Measurements from ENCODE around the gene KREMEN1.

Gene KREMEN1

DNA sequence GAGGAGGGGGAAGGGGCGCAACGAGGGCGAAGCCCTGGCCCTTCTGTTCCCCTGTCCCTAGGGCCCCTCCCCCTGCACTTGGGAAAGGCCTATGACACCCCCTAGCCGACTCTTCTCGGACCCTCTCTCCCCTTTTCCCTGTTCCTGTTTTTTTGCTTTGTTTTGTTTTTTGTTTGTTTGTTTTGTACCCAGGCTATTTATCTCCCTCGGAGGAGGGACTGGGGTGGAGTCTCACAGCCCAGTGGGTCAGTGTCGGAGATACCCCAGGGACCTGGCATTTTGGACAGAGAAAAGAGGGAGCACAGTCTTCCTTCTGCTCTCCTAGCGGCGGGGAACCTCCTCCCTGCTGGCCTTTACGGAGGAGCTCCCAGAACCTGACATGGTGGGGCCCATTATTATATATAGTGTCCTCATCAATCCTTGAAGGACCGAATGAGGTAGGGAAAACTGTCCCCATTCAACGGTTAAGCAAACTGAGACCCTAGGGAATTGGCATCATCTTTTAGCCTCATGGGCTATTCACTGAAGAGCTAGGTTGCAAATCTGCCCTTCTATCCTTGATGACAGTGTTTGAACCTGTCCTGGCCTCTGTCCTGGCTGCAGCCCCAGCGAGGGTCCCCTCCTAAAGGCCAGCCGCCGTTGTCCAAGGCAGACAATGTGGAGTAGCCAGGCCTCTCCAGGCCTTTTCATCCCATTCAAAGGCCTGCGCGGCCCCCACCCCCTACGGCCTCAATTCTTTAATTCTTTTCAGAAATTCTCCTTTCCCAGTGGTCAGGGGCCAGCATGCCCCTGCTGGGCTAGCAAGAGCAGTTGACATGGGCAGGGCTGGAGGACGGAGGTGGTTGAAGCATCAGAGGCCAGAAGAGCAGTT, 133.8 kb downstream of the KREMEN1 start:
- H3K36me3 ChIP-seq (ENCODE audit: insufficient read depth, low read length) = no peaks in the 10 kb centered on the region
- no peaks in the 10 kb centered on the region for H3K9me3 ChIP-seq (ENCODE audit: low read depth, low read length)
- no peak overlapping the region for H3K27ac ChIP-seq
- H3K4me3 ChIP-seq = peak overlapping the region; percentile 64
- no peak for TF ChIP-seq POLR2AphosphoS5 (IDR thresholded peaks at IDR 0.05; ENCODE audit: borderline replicate concordance, low read depth, low read length)
- no peak for TF ChIP-seq FOXP2 (optimal IDR thresholded peaks at IDR 0.05; ENCODE audit: control extremely low read depth, extremely low read length, insufficient read depth)
- TF ChIP-seq EZH2 (IDR thresholded peaks at IDR 0.05) = no peak
- H3K9ac ChIP-seq (ENCODE audit: insufficient read length) = no peak overlapping the region
- DNase-seq (ENCODE audit: low read depth, low spot score) = no peak

DNA sequence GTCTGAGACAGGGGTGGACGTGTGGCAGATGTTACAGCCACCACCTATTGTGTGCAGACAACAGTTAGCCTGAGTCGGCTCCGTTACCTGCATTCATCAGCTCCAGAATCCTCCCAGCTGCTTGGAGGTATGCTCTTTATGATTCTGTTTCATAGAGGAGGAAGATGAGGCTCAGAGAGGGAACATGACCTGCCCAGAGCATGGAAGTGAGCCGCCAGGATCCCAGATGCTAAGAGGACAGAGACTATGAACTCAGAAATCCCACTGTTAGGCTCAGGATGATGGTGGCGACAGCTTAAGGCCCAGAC, 134.4 kb downstream of the KREMEN1 start:
- no peak for DNase-seq (ENCODE audit: low read depth, low spot score)
- Histone ChIP-seq H3K27ac (no peak overlapping the region), H3K4me3 (no peak overlapping the region), H3K9ac (ENCODE audit: insufficient read length) (no peak overlapping the region), H3K36me3 (ENCODE audit: insufficient read depth, low read length) (no peaks in the 10 kb centered on the region), H3K9me3 (ENCODE audit: low read depth, low read length) (no peaks in the 10 kb centered on the region)
- TF ChIP-seq FOXP2 (optimal IDR thresholded peaks at IDR 0.05; ENCODE audit: control extremely low read depth, extremely low read length, insufficient read depth) = no peak
- TF ChIP-seq POLR2AphosphoS5 (IDR thresholded peaks at IDR 0.05; ENCODE audit: borderline replicate concordance, low read depth, low read length) = no peak
- no peak for TF ChIP-seq EZH2 (IDR thresholded peaks at IDR 0.05)

DNA sequence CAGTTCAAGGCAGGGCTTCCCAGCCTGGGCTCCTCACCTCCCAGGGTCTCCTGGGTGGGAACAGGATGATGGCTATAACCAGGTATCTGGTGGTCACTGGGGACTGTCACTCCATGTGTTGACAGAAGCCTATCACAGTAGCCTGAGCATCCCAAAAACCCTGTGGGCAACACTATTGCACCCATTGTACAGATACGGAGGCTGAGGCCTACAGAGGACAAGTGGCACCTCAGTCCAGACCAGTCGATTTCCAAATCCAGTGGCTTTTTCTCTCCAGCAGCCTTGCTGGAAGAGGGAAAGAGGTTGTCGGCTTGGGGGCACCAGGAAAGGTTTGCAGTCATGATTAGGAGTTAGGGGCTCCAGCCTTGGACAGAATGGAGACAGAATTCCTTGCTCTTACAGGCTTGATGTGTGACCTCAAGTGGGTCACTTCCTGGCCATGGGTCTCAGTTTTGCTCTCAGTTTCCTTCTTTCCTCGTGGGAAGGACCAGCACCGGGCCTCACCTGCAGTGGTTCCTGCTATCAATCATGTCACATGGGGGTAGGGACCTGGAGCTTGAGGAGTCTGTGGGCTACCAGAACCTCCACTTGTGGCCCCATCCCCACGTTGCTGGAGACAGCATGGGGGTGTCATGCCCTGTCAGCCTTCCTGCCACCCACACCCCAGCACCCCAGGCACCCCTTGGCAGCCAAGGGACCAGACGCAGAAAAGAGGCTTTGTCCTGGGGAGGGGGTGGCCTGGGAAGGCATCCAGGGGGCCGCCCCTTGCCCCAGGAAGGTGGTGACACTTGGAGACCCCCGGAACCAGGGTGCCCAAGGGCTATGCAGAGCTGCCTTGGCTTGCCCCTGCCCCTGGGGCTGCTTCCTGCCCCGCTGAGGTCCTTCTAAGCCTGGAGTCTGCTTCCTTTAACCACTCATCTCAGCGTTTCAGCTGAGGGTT, 135.0 kb downstream of the KREMEN1 start:
- DNase-seq (ENCODE audit: low read depth, low spot score) = no peak
- no peak overlapping the region for H3K9ac ChIP-seq (ENCODE audit: insufficient read length)
- no peaks in the 10 kb centered on the region for H3K36me3 ChIP-seq (ENCODE audit: insufficient read depth, low read length)
- no peak for TF ChIP-seq FOXP2 (optimal IDR thresholded peaks at IDR 0.05; ENCODE audit: control extremely low read depth, extremely low read length, insufficient read depth)
- no peak for TF ChIP-seq EZH2 (IDR thresholded peaks at IDR 0.05)
- TF ChIP-seq POLR2AphosphoS5 (IDR thresholded peaks at IDR 0.05; ENCODE audit: borderline replicate concordance, low read depth, low read length) = no peak
- no peak overlapping the region for H3K4me3 ChIP-seq
- H3K27ac ChIP-seq = no peak overlapping the region
- H3K9me3 ChIP-seq (ENCODE audit: low read depth, low read length) = no peaks in the 10 kb centered on the region

DNA sequence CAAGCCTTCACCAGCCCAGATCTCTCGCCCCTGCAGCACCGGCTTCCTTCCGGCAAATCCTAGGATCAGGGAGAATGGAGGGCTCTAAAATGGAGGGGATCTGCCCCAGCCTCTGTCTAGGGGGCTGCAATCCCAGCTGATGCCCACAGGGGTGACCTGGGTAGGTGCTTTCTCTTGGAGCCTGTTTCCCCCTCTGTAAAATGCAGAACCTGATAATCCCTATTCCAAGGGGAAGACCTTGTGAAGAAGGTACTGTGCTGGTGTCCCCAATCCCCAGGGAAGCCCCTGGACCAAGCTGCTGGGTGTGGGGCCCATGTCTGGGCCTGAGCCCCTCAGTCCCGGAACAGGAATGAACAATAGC, 135.6 kb downstream of the KREMEN1 start:
- Histone ChIP-seq H3K4me3 (no peak overlapping the region), H3K27ac (no peak overlapping the region), H3K9ac (ENCODE audit: insufficient read length) (no peak overlapping the region), H3K36me3 (ENCODE audit: insufficient read depth, low read length) (no peaks in the 10 kb centered on the region), H3K9me3 (ENCODE audit: low read depth, low read length) (no peaks in the 10 kb centered on the region)
- TF ChIP-seq FOXP2 (optimal IDR thresholded peaks at IDR 0.05; ENCODE audit: control extremely low read depth, extremely low read length, insufficient read depth) = no peak
- TF ChIP-seq POLR2AphosphoS5 (IDR thresholded peaks at IDR 0.05; ENCODE audit: borderline replicate concordance, low read depth, low read length) = no peak
- no peak for TF ChIP-seq EZH2 (IDR thresholded peaks at IDR 0.05)
- no peak for DNase-seq (ENCODE audit: low read depth, low spot score)

DNA sequence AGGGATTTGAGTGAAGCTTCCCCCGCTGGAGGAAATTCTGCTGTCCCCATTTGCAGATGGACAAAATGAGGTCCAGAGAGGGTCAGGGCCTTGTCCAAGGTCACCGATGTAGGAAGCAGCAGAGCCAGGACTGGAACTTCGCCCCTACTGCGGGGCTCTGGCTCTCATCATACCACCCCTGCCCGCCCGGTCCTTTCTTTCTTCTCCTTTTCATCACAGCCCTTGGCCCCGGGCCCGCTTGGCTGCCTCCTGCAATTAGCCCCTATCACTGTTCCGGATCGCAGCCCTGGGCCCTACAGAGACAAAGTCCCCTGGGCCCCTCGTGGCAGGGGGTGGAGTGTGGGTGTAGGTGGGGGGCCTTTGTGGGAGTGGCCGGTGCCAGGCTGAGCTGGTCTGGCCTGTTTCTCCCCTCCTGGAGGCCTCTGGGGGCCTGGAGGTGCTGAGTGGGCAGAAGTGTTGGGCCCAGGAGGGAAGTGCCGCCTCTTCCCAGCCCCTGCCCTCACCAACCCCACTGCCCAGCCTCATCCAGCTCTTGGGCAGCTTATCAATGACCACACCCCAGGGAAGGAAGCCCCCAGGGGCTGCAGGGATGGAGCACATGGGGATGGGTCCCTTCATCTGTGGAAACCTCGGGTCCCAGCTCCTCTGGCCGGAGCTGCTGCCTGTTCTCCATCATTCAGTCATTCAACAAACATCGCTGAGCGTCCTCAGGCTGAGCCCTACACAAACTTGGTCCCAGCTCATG, 136.2 kb downstream of the KREMEN1 start:
- H3K27ac ChIP-seq = no peak overlapping the region
- TF ChIP-seq EZH2 (IDR thresholded peaks at IDR 0.05) (no peak), FOXP2 (optimal IDR thresholded peaks at IDR 0.05; ENCODE audit: control extremely low read depth, extremely low read length, insufficient read depth) (no peak), POLR2AphosphoS5 (IDR thresholded peaks at IDR 0.05; ENCODE audit: borderline replicate concordance, low read depth, low read length) (no peak)
- H3K4me3 ChIP-seq = no peak overlapping the region
- no peak for DNase-seq (ENCODE audit: low read depth, low spot score)
- no peaks in the 10 kb centered on the region for H3K9me3 ChIP-seq (ENCODE audit: low read depth, low read length)
- H3K36me3 ChIP-seq (ENCODE audit: insufficient read depth, low read length) = no peaks in the 10 kb centered on the region
- H3K9ac ChIP-seq (ENCODE audit: insufficient read length) = no peak overlapping the region

DNA sequence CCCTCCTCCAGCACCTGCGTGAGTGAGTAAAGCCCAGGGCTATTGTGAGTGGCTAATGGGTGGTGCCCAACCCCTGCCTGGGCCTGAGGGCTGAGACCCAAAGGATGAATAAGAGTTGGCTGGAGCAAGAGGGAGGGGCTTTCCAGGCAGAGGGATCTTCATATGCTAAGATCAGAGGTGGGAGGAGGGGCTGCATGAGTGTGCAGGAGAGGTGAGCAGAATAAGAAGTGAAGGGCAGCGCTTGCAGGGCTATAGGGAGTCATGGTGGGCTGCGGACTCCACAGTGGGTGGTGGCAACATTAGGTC, 136.7 kb downstream of the KREMEN1 start:
- DNase-seq (ENCODE audit: low read depth, low spot score) = no peak
- H3K9ac ChIP-seq (ENCODE audit: insufficient read length) = no peak overlapping the region
- H3K4me3 ChIP-seq = no peak overlapping the region
- H3K36me3 ChIP-seq (ENCODE audit: insufficient read depth, low read length) = no peaks in the 10 kb centered on the region
- H3K27ac ChIP-seq = no peak overlapping the region
- H3K9me3 ChIP-seq (ENCODE audit: low read depth, low read length) = no peaks in the 10 kb centered on the region
- TF ChIP-seq FOXP2 (optimal IDR thresholded peaks at IDR 0.05; ENCODE audit: control extremely low read depth, extremely low read length, insufficient read depth) (no peak), POLR2AphosphoS5 (IDR thresholded peaks at IDR 0.05; ENCODE audit: borderline replicate concordance, low read depth, low read length) (no peak), EZH2 (IDR thresholded peaks at IDR 0.05) (no peak)

DNA sequence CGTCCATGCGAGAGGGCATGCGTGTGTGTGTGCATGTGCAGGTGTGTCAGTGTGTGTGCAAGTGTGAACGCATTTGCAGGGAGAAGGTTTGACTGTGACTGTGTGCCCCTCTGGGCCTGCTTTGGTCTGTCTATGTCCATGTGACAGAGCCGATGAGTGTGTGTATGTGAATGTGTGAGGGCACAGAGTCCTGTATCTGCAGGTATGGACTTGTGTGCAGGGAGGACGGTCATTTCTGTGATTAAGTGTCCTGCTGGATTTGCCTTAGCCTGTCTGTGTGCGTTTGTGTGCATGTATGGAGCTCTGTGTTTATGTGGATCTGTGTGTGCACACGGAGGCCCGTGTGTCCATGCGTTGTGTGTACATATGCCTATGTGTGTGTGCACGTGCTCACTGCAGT, 138.2 kb downstream of the KREMEN1 start:
- no peak for DNase-seq (ENCODE audit: low read depth, low spot score)
- Histone ChIP-seq H3K9ac (ENCODE audit: insufficient read length) (no peak overlapping the region), H3K36me3 (ENCODE audit: insufficient read depth, low read length) (no peaks in the 10 kb centered on the region), H3K4me3 (no peak overlapping the region), H3K9me3 (ENCODE audit: low read depth, low read length) (no peaks in the 10 kb centered on the region), H3K27ac (no peak overlapping the region)
- TF ChIP-seq EZH2 (IDR thresholded peaks at IDR 0.05) = no peak
- TF ChIP-seq FOXP2 (optimal IDR thresholded peaks at IDR 0.05; ENCODE audit: control extremely low read depth, extremely low read length, insufficient read depth) = no peak
- no peak for TF ChIP-seq POLR2AphosphoS5 (IDR thresholded peaks at IDR 0.05; ENCODE audit: borderline replicate concordance, low read depth, low read length)

DNA sequence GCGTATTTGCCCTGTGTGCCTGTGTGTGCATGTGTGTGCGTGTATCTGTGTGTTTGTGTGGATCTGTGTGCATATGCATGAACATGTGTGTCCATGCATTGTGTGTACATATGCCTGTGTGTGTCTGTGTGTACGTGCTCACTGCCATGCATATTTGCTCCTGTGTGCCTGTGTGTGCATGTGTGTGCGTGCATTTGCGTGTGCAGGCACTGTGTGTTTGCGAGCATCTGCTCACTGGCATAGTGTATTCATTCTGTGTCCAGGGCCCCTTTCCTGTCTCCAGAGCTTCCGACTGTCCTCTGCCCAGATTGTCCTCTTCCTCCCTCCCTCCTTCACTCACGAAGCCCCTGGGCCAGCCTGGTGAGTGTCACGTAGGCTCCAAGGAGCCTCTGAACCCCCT, 138.6 kb downstream of the KREMEN1 start:
- H3K36me3 ChIP-seq (ENCODE audit: insufficient read depth, low read length) = no peaks in the 10 kb centered on the region
- no peak overlapping the region for H3K27ac ChIP-seq
- H3K9ac ChIP-seq (ENCODE audit: insufficient read length) = no peak overlapping the region
- no peak overlapping the region for H3K4me3 ChIP-seq
- H3K9me3 ChIP-seq (ENCODE audit: low read depth, low read length) = no peaks in the 10 kb centered on the region
- no peak for DNase-seq (ENCODE audit: low read depth, low spot score)
- TF ChIP-seq POLR2AphosphoS5 (IDR thresholded peaks at IDR 0.05; ENCODE audit: borderline replicate concordance, low read depth, low read length) (no peak), EZH2 (IDR thresholded peaks at IDR 0.05) (no peak), FOXP2 (optimal IDR thresholded peaks at IDR 0.05; ENCODE audit: control extremely low read depth, extremely low read length, insufficient read depth) (no peak)

All from SK-N-MC (cell line).